Urothelium cell line (cell line): ENCODE data around the gene OBI1.

Experiments
- DNase-seq: peaks from one replicate; pipeline ENCODE4 v3.0.0; 2011; ENCODE audit warnings: low spot score, mixed read lengths
- FAIRE-seq: peaks from 2 replicates; lab custom pipeline; 2011; peaks lifted over from hg19 to GRCh38; lab: Jason Lieb, UNC

The OBI1 gene

GRCh38 chr13:78592584-78592983, 66.4 kb downstream of the OBI1 start:
- FAIRE-seq = no peak
- DNase-seq = no peak

DNA sequence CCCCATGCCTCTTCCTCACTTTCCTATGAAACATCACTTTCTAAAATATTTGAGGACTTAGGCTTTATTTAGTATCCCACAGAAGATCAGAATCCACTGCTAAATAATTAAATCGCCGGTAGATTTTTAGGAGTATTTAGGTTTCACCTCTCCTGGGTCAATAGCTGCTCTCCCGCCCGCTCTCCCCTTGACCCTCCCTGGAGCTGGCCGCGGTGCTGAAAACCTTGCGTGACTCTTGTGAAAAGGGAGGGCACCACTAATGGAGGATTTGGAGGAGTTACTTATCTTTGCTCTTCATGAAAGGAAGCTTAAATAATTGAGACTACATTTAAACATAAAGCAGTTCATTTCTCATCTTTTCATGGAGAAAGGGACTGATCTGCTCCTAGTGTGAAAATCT, 69.7 kb downstream of the OBI1 start:
- no peak for FAIRE-seq
- DNase-seq = peak; percentile 43

DNA sequence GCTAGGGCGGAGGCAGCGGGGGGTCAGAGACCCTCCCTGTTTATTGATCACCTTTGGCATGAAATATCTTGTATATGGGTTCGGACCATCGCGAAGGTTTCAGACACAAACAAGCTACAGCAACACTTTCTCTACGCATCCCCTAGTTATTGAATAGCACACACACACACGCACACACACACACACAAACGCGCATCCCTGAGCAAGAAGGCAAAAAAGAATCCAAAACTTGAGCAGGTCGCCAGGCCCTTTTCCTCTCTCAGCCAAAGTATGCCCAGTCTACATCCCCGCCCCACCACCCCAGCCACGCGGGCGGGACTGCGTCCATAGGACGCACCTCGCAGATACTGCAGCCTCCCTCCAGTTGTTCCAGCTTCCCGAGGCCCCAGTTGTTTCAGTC, 71.6 kb downstream of the OBI1 start:
- DNase-seq (no peak), FAIRE-seq (no peak)

- FAIRE-seq = no peak
These were observed 72.2 kb downstream of the OBI1 start for GRCh38 chr13:78586706-78587105.

GRCh38 chr13:78576261-78576660, 82.7 kb downstream of the OBI1 start:
- DNase-seq (no peak), FAIRE-seq (no peak)

More at GRCh38 chr13:78586706-78587105, 72.2 kb downstream of the OBI1 start:
- no peak for DNase-seq

DNA sequence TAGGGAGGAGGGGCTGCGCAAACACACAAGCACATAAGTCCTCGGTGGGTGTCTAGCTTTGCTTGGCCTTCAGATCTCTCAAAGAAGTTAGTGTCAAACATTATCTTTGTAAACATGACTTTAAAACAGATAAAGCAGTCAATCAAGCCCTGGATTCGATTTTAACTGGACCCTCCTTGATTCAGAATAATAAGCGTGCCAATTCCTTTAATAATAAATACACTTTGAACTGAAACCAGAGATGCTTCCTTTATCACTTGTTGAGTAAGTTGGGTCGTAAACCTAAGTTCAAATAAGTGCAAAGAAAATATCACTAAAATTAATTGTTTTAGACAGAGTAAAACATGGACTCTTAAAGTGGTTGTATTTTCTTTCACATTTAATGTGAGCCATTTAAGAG, 86.5 kb downstream of the OBI1 start:
- no peak for DNase-seq
- FAIRE-seq = no peak

DNA sequence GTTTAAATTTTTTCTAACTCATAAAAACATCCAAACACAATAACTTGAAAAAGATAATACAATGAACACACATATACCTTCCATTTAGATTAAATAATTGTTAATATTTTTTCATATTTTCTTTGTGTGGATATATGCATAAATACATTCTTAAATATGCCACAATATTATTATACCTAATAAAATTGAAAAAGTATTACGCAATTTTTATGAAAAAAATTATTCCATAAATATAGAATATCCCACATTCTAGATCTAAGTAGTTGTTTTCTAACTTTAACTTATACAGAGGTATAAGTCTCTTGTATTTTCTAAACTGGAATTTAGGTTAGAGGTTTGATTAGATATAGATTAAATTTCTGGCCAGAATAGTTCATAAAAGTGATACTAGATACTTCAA, 89.9 kb downstream of the OBI1 start:
- FAIRE-seq (no peak), DNase-seq (no peak)

- DNase-seq (no peak), FAIRE-seq (no peak)
These were observed 92.3 kb downstream of the OBI1 start for GRCh38 chr13:78566631-78567030.
